A172 (cell line): ENCODE data around the gene TRABD2B. TPM values are rescaled to one million over a fixed set of nuclear protein-coding genes. Genes with fewer than 3 reads are reported as not detected.

Experiments
- DNase-seq: peaks from one replicate; pipeline ENCODE4 v3.0.0-alpha.2; 2015; ENCODE audit warnings: low spot score
- total RNA-seq: library from RNA; depleted of rRNA; stranded (reverse); fragments of >200 nt; shearing (Covaris generic); gene quantifications from 2 replicates; pipeline ENCODE4 v1.2.3, GENCODE V29; 2014; rRNA removed

Gene TRABD2B
- 0.26 and 2.0 TPM in 2 replicates for total RNA-seq

- DNase-seq: peak; percentile 67
Measured at GRCh38 chr1:47997289-47998200, at the start of gene TRABD2B. TSS of gene TRABD2B (minus strand) at chr1:47997385.

GRCh38 chr1:48044311-48044710 is 47.1 kb upstream of the TRABD2B start:
- no peak for DNase-seq

GRCh38 chr1:48043622-48044021 is 46.4 kb upstream of the TRABD2B start:
- peak; percentile 58 for DNase-seq

GRCh38 chr1:48040154-48040553 is 43.0 kb upstream of the TRABD2B start:
- DNase-seq: no peak

GRCh38 chr1:48039088-48040054 is 42.2 kb upstream of the TRABD2B start:
- no peak for DNase-seq

GRCh38 chr1:48038270-48038767 is 41.1 kb upstream of the TRABD2B start:
- DNase-seq: no peak

GRCh38 chr1:48036710-48037355 is 39.6 kb upstream of the TRABD2B start:
- peak; percentile 82 for DNase-seq

GRCh38 chr1:48035371-48036141 is 38.4 kb upstream of the TRABD2B start:
- DNase-seq: no peak

- DNase-seq: no peak
Measured at GRCh38 chr1:48033495-48034045, 36.4 kb upstream of the TRABD2B start.

GRCh38 chr1:48031676-48032075 is 34.5 kb upstream of the TRABD2B start:
- DNase-seq: no peak

GRCh38 chr1:48030696-48031365 is 33.6 kb upstream of the TRABD2B start:
- DNase-seq: no peak

- no peak for DNase-seq
Measured at GRCh38 chr1:48030211-48030610, 33.0 kb upstream of the TRABD2B start.

GRCh38 chr1:48028218-48029069 is 31.3 kb upstream of the TRABD2B start:
- no peak for DNase-seq

- DNase-seq: no peak
Measured at GRCh38 chr1:48027533-48027835, 30.3 kb upstream of the TRABD2B start.

- DNase-seq: no peak
Measured at GRCh38 chr1:48026701-48027532, 29.7 kb upstream of the TRABD2B start.

- peak; percentile 78 for DNase-seq
Measured at GRCh38 chr1:48026275-48026674, 29.1 kb upstream of the TRABD2B start.

GRCh38 chr1:48025076-48025475 is 27.9 kb upstream of the TRABD2B start:
- DNase-seq: no peak

- no peak for DNase-seq
Measured at GRCh38 chr1:48023488-48023887, 26.3 kb upstream of the TRABD2B start.
